Tibial nerve (tissue), 4 donors: ENCODE measurements around the gene KIF20B.

Experiments used
- CTCF ChIP-seq, 5 experiments: fragments of 200-600 bp in 3 of 5; fragments of 450-650 bp in 2 of 5; sonication (generic) in 3 of 5; IDR thresholded peaks; one replicate each; pipeline ENCODE4 v1.5.1; 2016 to 2019; ENCODE audit warnings: antibody characterized with exemption in 5 of 5, mild to moderate bottlenecking in 3 of 5, moderate library complexity in 2 of 5
- EP300 ChIP-seq, 2 donors: sonication (generic); formaldehyde crosslinking; IDR thresholded peaks; one replicate each; pipeline ENCODE4 v1.6.1; 2017; ENCODE audit warnings: antibody characterized with exemption in 2 of 2, mild to moderate bottlenecking in 1 of 2
- POLR2A ChIP-seq, 2 donors: fragments of 450-650 bp; IDR thresholded peaks; one replicate each; pipeline ENCODE4 v1.6.1; 2017; ENCODE audit warnings: antibody characterized with exemption in 2 of 2, mild to moderate bottlenecking in 2 of 2, moderate library complexity in 2 of 2

- no peak for TF ChIP-seq CTCF (IDR thresholded peaks at IDR 0.05)
- no peak for TF ChIP-seq POLR2A (IDR thresholded peaks at IDR 0.05)
- no peak for TF ChIP-seq EP300 (IDR thresholded peaks at IDR 0.05)
These were observed 33.2 kb downstream of the KIF20B start for GRCh38 chr10:89734616-89735015.
